ENCODE measurements around the gene DDX59.

The DDX59 gene

DNA sequence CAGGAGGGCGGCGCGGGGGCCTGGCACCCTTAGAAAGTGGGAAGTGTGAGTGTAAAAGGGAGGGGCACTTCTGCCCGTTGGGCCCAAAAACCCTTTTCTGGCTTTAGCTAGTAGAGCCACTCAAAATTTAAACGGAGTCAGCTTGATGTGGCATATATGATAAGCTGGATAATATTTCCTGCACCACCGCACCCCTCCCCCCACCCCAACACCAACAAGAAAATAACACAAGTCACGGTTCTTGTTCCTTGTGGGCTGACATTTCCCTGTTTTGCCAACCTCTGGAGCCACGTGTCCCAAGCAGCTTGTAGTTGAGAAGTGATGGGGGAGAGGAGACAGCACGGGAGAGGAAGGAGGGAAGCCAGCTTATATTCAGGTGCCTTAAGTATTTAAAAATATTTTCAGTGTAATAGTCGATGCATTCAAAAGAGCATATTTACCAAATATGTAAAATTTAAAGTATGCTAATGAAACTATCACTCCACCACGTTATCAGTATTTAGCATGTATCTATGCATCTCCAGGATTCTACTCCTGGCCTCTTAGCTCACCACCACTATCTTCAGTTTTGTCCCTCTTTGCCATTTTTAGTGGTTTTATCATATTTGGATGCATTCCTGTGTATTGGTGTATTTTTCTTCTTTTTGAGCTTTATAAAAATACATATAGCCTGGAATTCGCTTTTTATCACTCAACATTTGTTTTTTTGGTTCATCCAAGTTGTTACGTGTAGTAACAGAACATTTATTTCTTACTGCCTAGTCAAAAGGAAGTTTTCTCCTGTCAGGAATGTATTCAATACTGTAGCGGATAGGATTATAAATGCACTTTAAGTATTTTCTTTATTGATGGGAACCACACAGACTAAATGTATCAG, 773 bp upstream of the DDX59 start:
- ChIA-PET CTCF (interaction anchor here (0.9 kb wide), 1 partner anchor 48 kb away, joined by 6 read pairs; no protein-coding TSS in a partner anchor), POLR2A (interaction anchor here (0.7 to 3.2 kb wide), 23 partner anchors 9 to 172 kb away, joined by 3 to 26 read pairs (median 4); partner anchors contain the start of genes CAMSAP2 and KIF14)
- TF ChIP-seq TARDBP (IDR thresholded peaks at IDR 0.05) (no peak), FOXK2 (IDR thresholded peaks at IDR 0.05) (peak; percentile 57; the same call in 1 of the 2 replicates), FOXA1 (IDR thresholded peaks at IDR 0.05) (no peak), L3MBTL2 (conservative IDR thresholded peaks at IDR 0.05) (peak; percentile 87), ZNF384 (IDR thresholded peaks at IDR 0.05) (no peak), BHLHE40 (IDR thresholded peaks at IDR 0.05; ENCODE audit: borderline replicate concordance) (no peak), SUZ12 (IDR thresholded peaks at IDR 0.05) (no peak), SP1 (IDR thresholded peaks at IDR 0.05) (no peak; the same call in 1 of the 2 replicates), NFRKB (IDR thresholded peaks at IDR 0.05) (no peak), FOXM1 (IDR thresholded peaks at IDR 0.05; ENCODE audit: borderline replicate concordance) (no peak), LEF1 (IDR thresholded peaks at IDR 0.05; ENCODE audit: borderline replicate concordance) (no peak; the same call in 1 of the 2 replicates), ARNT (IDR thresholded peaks at IDR 0.05) (peak; percentile 2; the same call in 1 of the 2 replicates), ELF4 (IDR thresholded peaks at IDR 0.05) (no peak), CTBP1 (IDR thresholded peaks at IDR 0.05; ENCODE audit: borderline replicate concordance) (no peak), HDGF (IDR thresholded peaks at IDR 0.05; ENCODE audit: borderline replicate concordance) (no peak)
- TF ChIP-seq, protein P1, sequence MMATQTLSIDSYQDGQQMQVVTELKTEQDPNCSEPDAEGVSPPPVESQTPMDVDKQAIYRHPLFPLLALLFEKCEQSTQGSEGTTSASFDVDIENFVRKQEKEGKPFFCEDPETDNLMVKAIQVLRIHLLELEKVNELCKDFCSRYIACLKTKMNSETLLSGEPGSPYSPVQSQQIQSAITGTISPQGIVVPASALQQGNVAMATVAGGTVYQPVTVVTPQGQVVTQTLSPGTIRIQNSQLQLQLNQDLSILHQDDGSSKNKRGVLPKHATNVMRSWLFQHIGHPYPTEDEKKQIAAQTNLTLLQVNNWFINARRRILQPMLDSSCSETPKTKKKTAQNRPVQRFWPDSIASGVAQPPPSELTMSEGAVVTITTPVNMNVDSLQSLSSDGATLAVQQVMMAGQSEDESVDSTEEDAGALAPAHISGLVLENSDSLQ (IDR thresholded peaks at IDR 0.05) = no peak
- DNase-seq (ENCODE audit: extremely low spot score) = peak; percentile 57

DNA sequence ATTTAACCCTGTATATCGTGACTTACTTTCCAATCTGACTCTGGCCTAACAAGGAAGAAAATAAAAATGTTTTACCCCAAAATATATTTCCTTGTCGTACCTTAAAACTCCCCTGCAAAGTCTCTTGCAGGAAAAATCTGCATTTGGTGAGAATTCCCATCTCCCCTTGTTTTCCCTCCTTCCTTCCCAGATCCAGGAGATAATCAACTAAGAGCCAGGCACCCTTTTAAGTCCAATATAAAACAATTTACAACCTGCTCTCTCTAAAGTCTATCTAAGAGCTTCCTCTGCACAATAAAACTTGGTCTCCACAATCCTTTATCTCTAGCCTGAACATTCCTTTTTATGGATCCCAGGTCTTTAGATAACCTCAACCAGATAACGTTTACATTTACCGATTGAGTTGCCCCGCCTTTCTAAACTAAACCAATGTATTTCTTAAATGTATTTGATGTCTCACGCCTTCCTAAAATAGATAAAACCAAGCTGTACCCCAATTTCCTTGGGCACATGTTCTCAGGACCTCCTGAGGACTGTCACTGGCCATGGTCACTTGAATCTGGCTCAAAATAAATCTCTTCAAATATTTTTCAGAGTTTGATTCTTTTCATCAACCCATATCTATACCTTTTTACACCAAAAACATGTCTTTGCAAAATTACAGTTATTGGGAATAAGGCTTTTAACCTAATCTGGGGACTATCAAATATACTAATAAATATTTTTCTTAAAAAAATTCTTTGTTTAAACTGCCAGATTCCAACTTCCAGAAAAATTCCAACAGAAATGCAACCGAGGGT, 993 bp downstream of the DDX59 start:
- ChIA-PET POLR2A (interaction anchor here (0.8 to 3.2 kb wide), 15 partner anchors 10 to 149 kb away, joined by 3 to 26 read pairs (median 3); partner anchors contain the start of genes CAMSAP2 and KIF14), CTCF (interaction anchor here (0.6 to 1.0 kb wide), 2 partner anchors 46 to 120 kb away, joined by 3 read pairs; no protein-coding TSS in a partner anchor)
- no peak for TF ChIP-seq NFRKB (IDR thresholded peaks at IDR 0.05)
- no peak for TF ChIP-seq LEF1 (IDR thresholded peaks at IDR 0.05; ENCODE audit: borderline replicate concordance)
- TF ChIP-seq BHLHE40 (IDR thresholded peaks at IDR 0.05; ENCODE audit: borderline replicate concordance) = no peak
- TF ChIP-seq L3MBTL2 (conservative IDR thresholded peaks at IDR 0.05) = no peak
- no peak for TF ChIP-seq FOXA1 (IDR thresholded peaks at IDR 0.05)
- no peak for TF ChIP-seq ZNF384 (IDR thresholded peaks at IDR 0.05)
- no peak for TF ChIP-seq HDGF (IDR thresholded peaks at IDR 0.05; ENCODE audit: borderline replicate concordance)
- TF ChIP-seq SP1 (IDR thresholded peaks at IDR 0.05) = no peak
- TF ChIP-seq CTBP1 (IDR thresholded peaks at IDR 0.05; ENCODE audit: borderline replicate concordance) = no peak
- no peak for TF ChIP-seq SUZ12 (IDR thresholded peaks at IDR 0.05)
- no peak for TF ChIP-seq TARDBP (IDR thresholded peaks at IDR 0.05)
- TF ChIP-seq FOXK2 (IDR thresholded peaks at IDR 0.05) = no peak
- no peak for TF ChIP-seq ELF4 (IDR thresholded peaks at IDR 0.05)
- TF ChIP-seq ARNT (IDR thresholded peaks at IDR 0.05) = no peak
- TF ChIP-seq FOXM1 (IDR thresholded peaks at IDR 0.05; ENCODE audit: borderline replicate concordance) = no peak
- TF ChIP-seq, protein P1 (IDR thresholded peaks at IDR 0.05) = no peak
- no peak for DNase-seq (ENCODE audit: extremely low spot score)

DNA sequence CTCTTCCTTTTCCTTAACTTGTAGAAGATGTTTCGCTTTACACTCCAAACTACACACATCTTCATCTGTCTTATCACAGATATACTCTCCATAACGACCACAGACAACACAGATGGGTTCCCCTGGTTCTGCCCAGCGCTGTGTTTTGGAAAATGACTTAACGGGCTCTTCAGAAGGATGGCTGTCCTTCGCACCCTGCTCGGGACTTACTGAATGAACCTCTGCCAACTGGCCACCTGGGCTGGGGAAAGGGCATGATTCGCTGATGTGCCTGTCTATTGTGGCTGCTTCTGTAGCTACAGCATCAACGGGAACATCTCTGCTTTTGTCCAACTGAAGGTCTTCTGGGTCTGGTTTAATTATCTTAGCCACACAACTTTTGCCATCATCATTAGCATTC, 3.4 kb downstream of the DDX59 start:
- DNase-seq (ENCODE audit: extremely low spot score) = no peak
- no peak for TF ChIP-seq CTBP1 (IDR thresholded peaks at IDR 0.05; ENCODE audit: borderline replicate concordance)
- TF ChIP-seq TARDBP (IDR thresholded peaks at IDR 0.05) = no peak
- no peak for TF ChIP-seq FOXM1 (IDR thresholded peaks at IDR 0.05; ENCODE audit: borderline replicate concordance)
- TF ChIP-seq L3MBTL2 (conservative IDR thresholded peaks at IDR 0.05) = no peak
- no peak for TF ChIP-seq SP1 (IDR thresholded peaks at IDR 0.05)
- TF ChIP-seq FOXA1 (IDR thresholded peaks at IDR 0.05) = no peak
- TF ChIP-seq BHLHE40 (IDR thresholded peaks at IDR 0.05; ENCODE audit: borderline replicate concordance) = no peak
- no peak for TF ChIP-seq LEF1 (IDR thresholded peaks at IDR 0.05; ENCODE audit: borderline replicate concordance)
- TF ChIP-seq ZNF384 (IDR thresholded peaks at IDR 0.05) = no peak
- TF ChIP-seq HDGF (IDR thresholded peaks at IDR 0.05; ENCODE audit: borderline replicate concordance) = no peak
- TF ChIP-seq, protein P1 (IDR thresholded peaks at IDR 0.05) = no peak
- TF ChIP-seq ARNT (IDR thresholded peaks at IDR 0.05) = no peak
- no peak for TF ChIP-seq SUZ12 (IDR thresholded peaks at IDR 0.05)
- no peak for TF ChIP-seq NFRKB (IDR thresholded peaks at IDR 0.05)
- no peak for TF ChIP-seq FOXK2 (IDR thresholded peaks at IDR 0.05)
- no peak for TF ChIP-seq ELF4 (IDR thresholded peaks at IDR 0.05)
- CTCF ChIA-PET = no interaction called here
- POLR2A ChIA-PET = no interaction called here

DNA sequence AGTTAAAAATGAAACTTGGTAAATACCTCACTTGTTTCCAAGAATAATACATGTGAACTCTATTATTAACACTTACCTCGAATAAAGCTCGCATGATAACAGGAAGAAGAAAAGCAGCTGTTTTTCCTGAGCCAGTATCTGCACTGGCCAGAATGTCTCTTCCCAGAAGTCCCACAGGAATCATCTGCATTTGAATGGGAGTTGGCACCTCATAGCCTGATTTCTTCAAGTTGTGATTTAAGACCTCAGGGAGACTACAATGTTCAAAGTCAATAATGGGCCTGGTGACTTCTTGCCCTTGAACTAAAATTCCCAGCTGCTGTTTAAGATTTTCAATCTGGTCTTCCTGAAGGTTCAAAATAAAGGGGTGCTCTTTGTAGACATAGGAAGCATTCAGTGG, 3.8 kb downstream of the DDX59 start:
- ChIA-PET CTCF (no interaction called here), POLR2A (no interaction called here)
- no peak for DNase-seq (ENCODE audit: extremely low spot score)
- TF ChIP-seq CTBP1 (IDR thresholded peaks at IDR 0.05; ENCODE audit: borderline replicate concordance) (no peak), ELF4 (IDR thresholded peaks at IDR 0.05) (no peak), SP1 (IDR thresholded peaks at IDR 0.05) (no peak), FOXM1 (IDR thresholded peaks at IDR 0.05; ENCODE audit: borderline replicate concordance) (no peak), BHLHE40 (IDR thresholded peaks at IDR 0.05; ENCODE audit: borderline replicate concordance) (no peak), TARDBP (IDR thresholded peaks at IDR 0.05) (no peak), FOXA1 (IDR thresholded peaks at IDR 0.05) (no peak)

DNA sequence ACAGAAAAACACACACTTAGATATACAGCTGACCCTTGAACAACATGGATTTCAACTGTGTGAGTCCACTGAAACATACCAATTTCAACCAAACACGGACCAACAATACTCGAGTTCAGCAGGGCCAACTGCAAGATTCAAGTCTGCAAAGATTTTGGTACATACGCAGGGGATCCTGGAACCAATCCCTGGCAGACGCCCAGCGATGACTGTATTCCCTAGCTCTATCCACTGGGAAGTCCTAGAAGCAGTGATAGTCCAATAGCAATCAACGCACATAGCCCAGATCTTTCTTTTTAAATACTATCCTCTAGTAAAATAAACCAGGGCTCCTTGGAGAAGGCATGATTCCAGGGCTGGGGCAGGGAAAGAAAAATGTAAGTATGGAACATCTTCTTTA, 9.0 kb downstream of the DDX59 start:
- DNase-seq (ENCODE audit: extremely low spot score) = no peak
- TF ChIP-seq NFRKB (IDR thresholded peaks at IDR 0.05) (no peak), SUZ12 (IDR thresholded peaks at IDR 0.05) (no peak), FOXA1 (IDR thresholded peaks at IDR 0.05) (no peak), L3MBTL2 (conservative IDR thresholded peaks at IDR 0.05) (no peak), TARDBP (IDR thresholded peaks at IDR 0.05) (no peak), FOXM1 (IDR thresholded peaks at IDR 0.05; ENCODE audit: borderline replicate concordance) (no peak), HDGF (IDR thresholded peaks at IDR 0.05; ENCODE audit: borderline replicate concordance) (no peak), ARNT (IDR thresholded peaks at IDR 0.05) (no peak), FOXK2 (IDR thresholded peaks at IDR 0.05) (no peak), BHLHE40 (IDR thresholded peaks at IDR 0.05; ENCODE audit: borderline replicate concordance) (no peak), LEF1 (IDR thresholded peaks at IDR 0.05; ENCODE audit: borderline replicate concordance) (no peak), ZNF384 (IDR thresholded peaks at IDR 0.05) (no peak), CTBP1 (IDR thresholded peaks at IDR 0.05; ENCODE audit: borderline replicate concordance) (no peak), SP1 (IDR thresholded peaks at IDR 0.05) (no peak), ELF4 (IDR thresholded peaks at IDR 0.05) (no peak)
- TF ChIP-seq, protein P1 (IDR thresholded peaks at IDR 0.05) = no peak
- POLR2A ChIA-PET = no interaction called here
- CTCF ChIA-PET = no interaction called here
